GM23338 (cell line): Measurements from ENCODE around the gene SSH3. TPM values are rescaled to one million over a fixed set of nuclear protein-coding genes. Genes with fewer than 3 reads are reported as not detected.

Experiments
- ATAC-seq: fragments of 200-7000 bp; cut with Tn5 transposase; 3 replicates; pipeline ENCODE4 v1.9.1; 2020
- DNase-seq: peaks from one replicate; pipeline ENCODE4 v3.0.0-alpha.2; 2015; ENCODE audit warnings: low spot score
- H2AFZ ChIP-seq: fragments of 200-600 bp; sonication (generic); 2 replicates; pipeline ENCODE4 v1.8.0; 2016; ENCODE audit warnings: antibody characterized with exemption, mild to moderate bottlenecking, moderate library complexity
- H3F3A ChIP-seq: fragments of 200-600 bp; sonication (generic); replicated peaks from 2 replicates; pipeline ENCODE4 v1.8.0; 2017; ENCODE audit warnings: antibody characterized with exemption, mixed run types, low read depth
- H3K27ac ChIP-seq: fragments of 200-600 bp; sonication (generic); 2 replicates; pipeline ENCODE4 v1.6.1; 2016; ENCODE audit warnings: low read depth
- H3K27me3 ChIP-seq: fragments of 200-600 bp; sonication (generic); 2 replicates; pipeline ENCODE4 v1.8.0; 2016; ENCODE audit warnings: mild to moderate bottlenecking, mixed run types, moderate library complexity; ENCODE audit not compliant: insufficient read depth
- H3K36me3 ChIP-seq: fragments of 200-600 bp; sonication (generic); 2 replicates; pipeline ENCODE4 v1.8.0; 2016; ENCODE audit warnings: mild to moderate bottlenecking; ENCODE audit not compliant: insufficient read depth
- H3K4me1 ChIP-seq: fragments of 200-600 bp; sonication (generic); 2 replicates; pipeline ENCODE4 v1.8.0; 2016; ENCODE audit warnings: mild to moderate bottlenecking, moderate library complexity; ENCODE audit not compliant: insufficient read depth
- H3K4me2 ChIP-seq: fragments of 200-600 bp; sonication (generic); 2 replicates; pipeline ENCODE4 v1.7.1; 2017; ENCODE audit warnings: mixed run types
- H3K4me3 ChIP-seq: fragments of 200-600 bp; sonication (generic); 2 replicates; pipeline ENCODE4 v1.6.1; 2016; ENCODE audit warnings: mixed run types
- H3K79me2 ChIP-seq: fragments of 200-600 bp; sonication (generic); replicated peaks from 2 replicates; pipeline ENCODE4 v1.8.0; 2017; ENCODE audit warnings: mild to moderate bottlenecking; ENCODE audit not compliant: insufficient read depth
- H3K9me2 ChIP-seq: fragments of 200-600 bp; sonication (generic); 2 replicates; pipeline ENCODE4 v1.8.0; 2017; ENCODE audit not compliant: insufficient read depth
- H4K20me1 ChIP-seq: fragments of 200-600 bp; sonication (generic); replicated peaks from 2 replicates; pipeline ENCODE4 v1.8.0; 2017; ENCODE audit warnings: mild to moderate bottlenecking; ENCODE audit not compliant: insufficient read depth
- H3K27ac Mint-ChIP-seq: 2 replicates; pipeline ENCODE4 v1.8.0; 2020; ENCODE audit warnings: inconsistent platforms, mild to moderate bottlenecking, moderate library complexity, mixed read lengths
- H3K27me3 Mint-ChIP-seq: 3 replicates; pipeline ENCODE4 v1.8.0; 2022; ENCODE audit warnings: low read depth, mild to moderate bottlenecking, moderate library complexity, mixed read lengths, inconsistent platforms; ENCODE audit not compliant: insufficient read depth, poor library complexity
- H3K36me3 Mint-ChIP-seq: 3 replicates; pipeline ENCODE4 v1.8.0; 2021; ENCODE audit warnings: low read depth, mild to moderate bottlenecking, inconsistent platforms, moderate library complexity, mixed read lengths
- H3K4me1 Mint-ChIP-seq: 3 replicates; pipeline ENCODE4 v1.8.0; 2020; ENCODE audit warnings: mild to moderate bottlenecking, inconsistent platforms, mixed read lengths
- H3K4me3 Mint-ChIP-seq: 3 replicates; pipeline ENCODE4 v1.8.0; 2021; ENCODE audit warnings: moderate library complexity, mild to moderate bottlenecking, inconsistent platforms, mixed read lengths
- H3K9me3 Mint-ChIP-seq: 3 replicates; pipeline ENCODE4 v1.8.0; 2020; ENCODE audit warnings: moderate library complexity, mild to moderate bottlenecking, inconsistent platforms, mixed read lengths
- CTCF ChIP-seq, 2 experiments: fragments of 200-600 bp in 1 of 2; sonication (generic) in 1 of 2; conservative IDR thresholded peaks; 2 replicates each; pipeline versions ENCODE4 v1.5.1 to v1.6.1; 2016 to 2017; ENCODE audit warnings: antibody characterized with exemption in 2 of 2, low read depth in 2 of 2, mild to moderate bottlenecking in 2 of 2, moderate library complexity in 1 of 2
- ETS1 ChIP-seq: IDR thresholded peaks from 2 replicates; pipeline ENCODE4 v1.6.1; 2016; ENCODE audit warnings: antibody characterized with exemption
- EZH2 ChIP-seq: fragments of 200-600 bp; sonication (generic); IDR thresholded peaks from one replicate; pipeline ENCODE4 v1.8.0; 2017; ENCODE audit warnings: antibody characterized with exemption, mild to moderate bottlenecking, low read depth; ENCODE audit not compliant: unreplicated experiment
- EZH2phosphoT487 ChIP-seq: fragments of 200-600 bp; sonication (generic); IDR thresholded peaks from one replicate; pipeline ENCODE4 v1.8.1; 2018; ENCODE audit warnings: antibody characterized with exemption; ENCODE audit not compliant: unreplicated experiment
- JUNB ChIP-seq: IDR thresholded peaks from one replicate; pipeline ENCODE4 v1.6.1; 2016; ENCODE audit warnings: antibody characterized with exemption; ENCODE audit not compliant: unreplicated experiment
- NANOG ChIP-seq: IDR thresholded peaks from 2 replicates; pipeline ENCODE4 v1.6.1; 2016; ENCODE audit warnings: antibody characterized with exemption, borderline replicate concordance
- REST ChIP-seq: IDR thresholded peaks from one replicate; pipeline ENCODE4 v1.6.1; 2018; ENCODE audit warnings: antibody characterized with exemption; ENCODE audit not compliant: unreplicated experiment
- STAT1 ChIP-seq: IDR thresholded peaks from one replicate; pipeline ENCODE4 v1.6.1; 2016; ENCODE audit warnings: antibody characterized with exemption; ENCODE audit not compliant: unreplicated experiment
- polyA plus RNA-seq: library from polyadenylated mRNA; unstranded; fragments of >200 nt; fragmentation: Nextera tagmentation; extraction: Ambion mirVana; gene quantifications from 2 replicates; pipeline ENCODE4 v1.2.1, GENCODE V29; 2016
- total RNA-seq: library from RNA; depleted of rRNA; stranded (reverse); fragments of >200 nt; shearing (Covaris generic); gene quantifications from 2 replicates; pipeline ENCODE4 v1.2.3, GENCODE V29; 2014

Gene SSH3
- total and polyA plus RNA-seq, 2 experiments from 2014 or later: 17.8 to 40.0 TPM

- H3K9me2 ChIP-seq: no peaks in the 10 kb centered on the region
- no peaks in the 10 kb centered on the region; the same call in 2 of the 3 replicates for H3K36me3 Mint-ChIP-seq
- no peak overlapping the region for H3K4me3 ChIP-seq
- no peaks in the 10 kb centered on the region; the same call in 1 of the 2 replicates for H4K20me1 ChIP-seq
- H2AFZ ChIP-seq: no peak overlapping the region
- peaks cover 2% of the 10 kb centered on the region; the same call in 1 of the 2 replicates for H3K27me3 ChIP-seq
- TF ChIP-seq REST (no peak), ETS1 (no peak), NANOG (no peak)
- DNase-seq (no peak), ATAC-seq (no peak)
- H3F3A ChIP-seq: 0 out of 2 replicates have a peak, but pooled peaks cover 13% of the 10 kb centered on the region
- no peaks in the 10 kb centered on the region for H3K36me3 ChIP-seq
- peaks cover 30% of the 10 kb centered on the region for H3K27me3 Mint-ChIP-seq
- H3K9me3 Mint-ChIP-seq: no peaks in the 10 kb centered on the region; the same call in 2 of the 3 replicates
- no peak overlapping the region; the same call in 2 of the 3 replicates for H3K4me3 Mint-ChIP-seq
- peaks cover 24% of the 10 kb centered on the region for H3K4me1 Mint-ChIP-seq
- no peak overlapping the region for H3K4me2 ChIP-seq
- H3K27ac Mint-ChIP-seq: no peak overlapping the region
- H3K4me1 ChIP-seq: peaks cover 9% of the 10 kb centered on the region
- H3K79me2 ChIP-seq: no peaks in the 10 kb centered on the region
- H3K27ac ChIP-seq: no peak overlapping the region
Observed at GRCh38 chr11:67356387-67356863, 53.1 kb downstream of the SSH3 start.

- no peaks in the 10 kb centered on the region; the same call in 2 of the 3 replicates for H3K36me3 Mint-ChIP-seq
- no peaks in the 10 kb centered on the region; the same call in 2 of the 3 replicates for H3K9me3 Mint-ChIP-seq
- peaks cover 23% of the 10 kb centered on the region for H3K4me1 Mint-ChIP-seq
- H3K27me3 ChIP-seq: peaks cover 4% of the 10 kb centered on the region; the same call in 1 of the 2 replicates
- 0 out of 2 replicates have a peak overlapping the region, but pooled peaks have one; percentile 72 for H3K27ac Mint-ChIP-seq
- H3K4me1 ChIP-seq: peaks cover 9% of the 10 kb centered on the region
- H3K4me3 Mint-ChIP-seq: no peak overlapping the region; the same call in 2 of the 3 replicates
- peak overlapping the region; percentile 80 for H2AFZ ChIP-seq
- no peak overlapping the region for H3K4me2 ChIP-seq
- no peak overlapping the region for H3K27ac ChIP-seq
- no peaks in the 10 kb centered on the region for H3K79me2 ChIP-seq
- no peaks in the 10 kb centered on the region for H3K9me2 ChIP-seq
- peaks cover 30% of the 10 kb centered on the region for H3K27me3 Mint-ChIP-seq
- peak; percentile 53 for ATAC-seq
- H4K20me1 ChIP-seq: no peaks in the 10 kb centered on the region
- no peaks in the 10 kb centered on the region for H3K36me3 ChIP-seq
- no peak overlapping the region for H3K4me3 ChIP-seq
- H3F3A ChIP-seq: 0 out of 2 replicates have a peak, but pooled peaks cover 10% of the 10 kb centered on the region
- peak; percentile 94 for DNase-seq
- TF ChIP-seq ETS1: no peak
- no peak for TF ChIP-seq EZH2phosphoT487
- no peak for TF ChIP-seq JUNB
- TF ChIP-seq STAT1: no peak
- TF ChIP-seq NANOG: no peak
- TF ChIP-seq REST: no peak
- no peak for TF ChIP-seq EZH2
- peak; percentile 98 to 99 for TF ChIP-seq CTCF (conservative IDR thresholded peaks at IDR 0.05; ENCODE audit: low read depth in 2 of 2)
Observed at GRCh38 chr11:67356864-67357561, 53.7 kb downstream of the SSH3 start.
